ENCODE measurements around the gene STEAP4.
"Not testable (repeated sequence)": the region's sequence is repeated elsewhere in the genome, so short reads cannot be mapped to it uniquely, and the experiment has no call there.

STEAP4 gene

DNA sequence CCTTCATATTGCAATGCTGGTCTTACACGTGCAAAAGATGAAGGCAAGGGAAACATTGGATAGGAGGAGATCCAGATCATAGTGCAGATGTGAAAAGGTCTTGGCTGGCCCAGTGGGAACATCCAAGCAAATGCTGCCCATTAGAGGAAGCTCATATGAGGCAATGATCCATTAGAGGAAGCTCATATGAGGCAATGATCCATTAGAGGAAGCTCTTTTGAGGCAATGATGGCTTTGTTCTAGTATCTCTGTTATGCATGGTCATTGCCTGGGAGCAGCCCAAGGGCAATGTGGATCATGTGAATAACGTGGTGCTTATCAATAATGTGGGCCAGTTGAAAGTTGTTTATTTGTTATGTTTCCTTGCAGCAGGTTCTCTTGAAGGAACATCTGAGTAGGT lies 37.8 kb downstream of the STEAP4 start:
- DNase-seq (ENCODE audit: low spot score) = no peak

DNA sequence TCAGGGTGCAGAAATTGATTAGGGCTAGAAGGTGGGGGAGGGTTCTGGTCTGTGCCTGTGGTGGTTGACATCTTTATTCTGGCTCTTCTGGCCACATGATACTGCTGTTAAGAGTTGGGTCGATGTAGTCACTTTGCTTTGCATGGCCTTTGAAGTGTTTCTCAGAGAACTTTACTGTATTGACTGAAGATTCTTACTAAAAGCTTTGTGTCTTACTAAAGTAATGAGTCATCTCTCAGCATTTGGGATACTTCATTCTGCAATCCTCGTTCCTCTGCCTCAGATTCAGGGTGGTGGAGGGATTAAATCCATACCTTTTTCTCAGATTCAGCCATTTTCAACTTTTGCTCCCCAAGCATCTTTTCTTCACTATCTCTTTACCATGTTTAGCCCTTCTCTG lies 38.6 kb downstream of the STEAP4 start:
- DNase-seq (ENCODE audit: low spot score) = no peak

DNA sequence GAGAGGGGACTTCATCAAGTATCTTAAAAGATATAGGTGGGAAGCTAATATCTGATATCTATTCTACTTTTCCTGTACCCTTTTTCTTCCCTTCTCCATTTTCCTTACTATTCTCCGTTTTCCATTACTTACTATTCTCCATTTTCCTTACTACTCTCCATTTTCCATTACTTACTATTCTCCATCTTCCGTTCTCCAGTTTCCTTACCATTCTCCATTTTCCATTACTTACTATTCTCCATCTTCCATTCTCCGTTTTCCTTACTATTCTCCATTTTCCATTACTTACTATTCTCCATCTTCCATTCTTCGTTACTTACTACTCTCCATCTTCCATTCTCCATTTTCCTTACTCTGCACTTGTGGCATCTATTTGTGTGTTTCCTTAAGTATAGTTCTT lies 39.3 kb downstream of the STEAP4 start:
- DNase-seq (ENCODE audit: low spot score) = no peak

GRCh38 chr7:88264987-88265386 lies 41.7 kb downstream of the STEAP4 start:
- DNase-seq (ENCODE audit: low spot score) = not testable (repeated sequence)

GRCh38 chr7:88262562-88262961 lies 44.1 kb downstream of the STEAP4 start:
- DNase-seq (ENCODE audit: low spot score) = no peak

GRCh38 chr7:88260719-88261118 lies 46.0 kb downstream of the STEAP4 start:
- DNase-seq (ENCODE audit: low spot score) = no peak

- no peak for DNase-seq (ENCODE audit: low spot score)
These were observed 46.9 kb downstream of the STEAP4 start for GRCh38 chr7:88259656-88260380.

DNA sequence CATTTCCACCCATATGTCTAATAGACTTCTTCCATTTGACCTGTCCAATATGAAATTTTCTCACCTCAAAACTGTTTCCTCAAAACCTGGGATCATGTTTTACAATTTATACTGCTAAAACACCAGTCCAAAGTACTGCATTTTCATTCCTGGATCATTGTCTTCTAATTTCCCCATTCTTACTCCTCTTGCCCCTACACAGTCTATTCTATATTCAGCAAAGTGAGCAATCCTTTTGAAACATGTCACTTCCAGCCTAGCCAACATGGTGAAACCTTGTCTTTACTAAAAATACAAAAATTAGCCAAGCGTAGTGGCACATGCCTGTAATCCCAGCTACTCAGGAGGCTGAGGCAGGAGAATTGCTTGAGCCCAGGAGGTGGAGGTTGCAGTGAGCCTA lies 48.4 kb downstream of the STEAP4 start:
- not testable (repeated sequence) for DNase-seq (ENCODE audit: low spot score)

DNA sequence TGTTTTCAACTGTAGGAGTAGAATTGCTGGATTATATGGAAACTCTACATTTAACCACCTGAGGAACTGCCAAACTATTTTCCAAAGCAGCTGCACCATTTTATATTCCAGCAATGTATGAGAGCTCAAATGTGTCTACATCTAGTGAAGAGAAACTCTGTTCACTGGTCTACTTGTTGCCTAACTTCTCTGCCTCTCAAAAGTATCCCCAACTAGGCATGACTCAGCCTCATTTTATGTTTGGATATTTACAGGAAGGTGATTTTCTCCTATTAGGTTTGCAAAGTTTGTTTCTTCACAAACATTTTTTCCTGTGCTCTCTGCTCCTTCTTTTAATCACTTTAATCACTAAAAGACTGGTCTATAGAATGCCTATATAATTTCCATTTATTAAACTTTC lies 49.8 kb downstream of the STEAP4 start:
- no peak for DNase-seq (ENCODE audit: low spot score)

GRCh38 chr7:88254721-88255424 lies 51.8 kb downstream of the STEAP4 start:
- no peak for DNase-seq (ENCODE audit: low spot score)

DNA sequence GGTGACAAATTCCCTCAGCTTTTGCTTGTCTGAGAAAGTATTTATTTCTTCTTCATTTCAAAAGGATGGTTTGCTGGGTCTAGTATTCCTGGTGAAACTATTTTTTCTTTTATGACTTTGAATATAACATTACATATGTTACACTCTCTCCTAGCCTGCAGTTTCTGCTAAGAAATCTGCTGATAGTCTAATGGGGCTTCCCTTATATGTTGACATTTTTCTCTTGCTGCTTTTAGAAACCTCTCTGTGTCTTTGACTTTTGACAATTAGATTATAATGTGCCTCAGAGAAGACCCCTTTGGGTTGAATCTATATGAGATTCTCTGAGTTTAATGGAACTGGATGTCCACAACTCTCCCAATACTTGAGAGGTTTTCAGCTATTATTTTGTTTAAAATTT lies 53.1 kb downstream of the STEAP4 start:
- no peak for DNase-seq (ENCODE audit: low spot score)

DNA sequence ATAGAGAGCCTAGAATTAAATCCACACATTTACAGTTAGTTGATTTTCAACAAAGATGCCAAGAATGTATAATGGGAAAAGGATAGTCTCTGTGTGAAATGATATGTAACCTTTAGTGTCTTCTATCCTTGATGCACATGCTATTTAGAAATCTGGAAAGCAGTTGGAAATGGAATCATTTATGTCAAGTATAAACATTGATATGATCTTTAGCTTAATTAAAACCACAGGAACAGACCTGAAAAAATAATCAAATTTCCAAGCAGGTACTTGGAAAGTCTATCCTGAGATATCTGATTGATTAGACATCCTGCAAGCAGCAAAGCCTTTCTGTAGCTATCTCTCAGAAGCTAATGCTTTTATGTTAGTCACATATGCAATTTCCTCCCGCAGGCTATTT lies 62.4 kb downstream of the STEAP4 start:
- DNase-seq (ENCODE audit: low spot score) = no peak

DNA sequence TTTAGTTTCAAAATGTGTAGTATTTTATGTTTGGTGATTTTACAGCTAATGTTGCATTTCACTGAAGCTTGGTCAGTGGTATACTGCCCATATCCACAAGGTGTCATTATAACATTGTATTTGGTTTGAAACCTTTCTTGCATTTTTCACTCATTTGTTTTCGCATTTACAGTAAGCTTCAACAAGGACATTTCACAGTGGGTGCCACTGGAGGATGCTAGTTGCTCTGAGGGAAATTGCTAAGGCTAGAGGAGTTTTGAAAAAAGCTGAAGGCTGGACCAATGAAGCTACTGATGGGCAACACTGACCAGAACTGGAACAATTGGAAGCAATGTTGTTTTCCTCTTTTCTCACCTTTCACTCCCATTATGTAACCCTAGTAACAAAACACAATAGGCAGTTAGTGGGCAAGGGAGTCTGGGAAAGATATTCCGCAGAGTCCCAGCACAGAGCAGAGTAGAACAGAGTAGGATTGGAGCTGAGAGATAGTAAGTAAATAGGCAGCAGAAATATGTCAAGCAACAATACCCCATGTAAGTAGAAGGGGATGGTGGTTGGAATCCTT lies 63.3 kb downstream of the STEAP4 start:
- peak; percentile 44 for DNase-seq (ENCODE audit: low spot score)

- no peak for DNase-seq (ENCODE audit: low spot score)
These were observed 66.8 kb downstream of the STEAP4 start for GRCh38 chr7:88239852-88240251.

GRCh38 chr7:88233828-88234227 lies 72.9 kb downstream of the STEAP4 start:
- DNase-seq (ENCODE audit: low spot score) = no peak

DNA sequence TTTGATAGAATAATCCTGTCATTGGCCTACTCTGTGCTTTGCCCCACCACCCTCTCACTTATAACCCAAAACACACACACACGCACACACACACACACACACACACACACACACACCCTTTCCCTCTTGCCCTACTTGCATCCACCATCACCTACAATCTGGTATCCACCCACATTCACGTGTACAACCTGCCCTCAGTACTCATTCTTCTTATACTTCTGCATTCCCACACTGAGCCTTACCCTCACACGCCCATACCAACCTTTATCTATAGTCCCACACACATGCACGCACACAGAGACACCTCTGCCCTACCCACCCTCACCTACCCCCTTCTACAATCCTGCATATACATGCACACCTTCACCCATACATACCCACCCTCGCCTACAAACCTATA lies 76.0 kb downstream of the STEAP4 start:
- DNase-seq (ENCODE audit: low spot score) = no peak

- DNase-seq (ENCODE audit: low spot score) = no peak
These were observed 77.2 kb downstream of the STEAP4 start for GRCh38 chr7:88229302-88229995.

DNA sequence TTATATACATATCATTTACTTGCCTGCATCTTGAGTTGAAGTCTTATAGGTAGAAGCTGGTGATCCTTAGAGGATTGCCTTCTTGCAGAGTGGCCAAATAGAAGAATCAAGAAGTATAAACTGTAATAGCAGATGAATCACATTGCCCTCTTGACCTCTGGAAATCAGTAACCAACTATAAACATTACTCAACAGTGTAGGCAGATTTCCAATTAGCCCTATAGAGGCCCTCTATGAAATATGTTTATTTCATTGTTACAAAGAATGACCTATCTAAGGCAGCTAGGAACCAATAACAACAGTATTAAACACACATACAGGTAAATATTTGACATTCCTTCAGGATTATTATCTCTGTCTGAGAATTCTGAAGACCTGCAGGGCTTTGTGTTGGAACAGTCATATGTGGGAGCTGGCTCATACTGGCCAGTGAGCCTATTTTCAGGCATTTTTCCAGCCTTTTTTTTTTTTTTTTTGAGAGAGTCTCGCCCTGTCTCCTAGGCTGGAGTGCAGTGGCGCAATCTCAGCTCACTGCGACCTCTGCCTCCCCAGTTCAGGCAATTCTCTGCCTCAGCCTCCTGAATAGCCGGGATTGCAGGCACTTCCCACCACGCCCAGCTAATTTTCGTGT lies 79.7 kb downstream of the STEAP4 start:
- no peak for DNase-seq (ENCODE audit: low spot score)

DNA sequence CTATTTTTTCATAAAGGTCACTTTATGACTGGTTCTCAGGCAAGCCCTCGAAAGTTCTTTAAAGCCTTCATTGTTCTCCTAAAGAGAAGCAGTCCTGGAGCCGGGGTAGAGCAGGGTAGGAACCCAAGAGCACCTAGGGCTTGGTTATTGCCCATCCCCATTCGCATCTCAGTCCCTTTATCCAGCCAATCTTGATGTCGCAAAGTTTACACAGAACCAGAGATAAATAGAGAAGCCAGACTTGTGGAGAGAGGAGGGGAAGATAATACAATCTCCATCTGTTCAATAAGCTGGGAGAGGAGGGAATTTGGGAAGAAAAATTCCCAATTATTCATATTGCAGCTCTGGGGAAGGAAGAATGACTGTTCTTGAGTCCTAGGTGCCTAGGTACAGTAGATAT lies 80.5 kb downstream of the STEAP4 start:
- DNase-seq (ENCODE audit: low spot score) = no peak

- DNase-seq (ENCODE audit: low spot score) = no peak
These were observed 82.0 kb downstream of the STEAP4 start for GRCh38 chr7:88224601-88225275.

GRCh38 chr7:88223265-88223664 lies 83.4 kb downstream of the STEAP4 start:
- no peak for DNase-seq (ENCODE audit: low spot score)
